HG03457 (cell line): ENCODE measurements around the gene LYSET.
"Not testable (repeated sequence)": the region's sequence is repeated elsewhere in the genome, so short reads cannot be mapped to it uniquely, and the experiment has no call there.

Source experiments
- ATAC-seq: cut with Tn5 transposase; IDR thresholded peaks from one replicate; pipeline ENCODE4 v1.9.1; 2021; ENCODE audit warnings: moderate number of reproducible peaks; ENCODE audit not compliant: unreplicated experiment

LYSET gene

GRCh38 chr14:93214598-93214997 lies 29.5 kb downstream of the LYSET start:
- no peak for ATAC-seq

GRCh38 chr14:93219103-93219726 lies 34.1 kb downstream of the LYSET start:
- ATAC-seq, result no peak

GRCh38 chr14:93220509-93220908 lies 35.4 kb downstream of the LYSET start:
- no peak for ATAC-seq

GRCh38 chr14:93223565-93223964 lies 38.4 kb downstream of the LYSET start:
- ATAC-seq, result no peak

GRCh38 chr14:93228550-93228949 lies 43.4 kb downstream of the LYSET start:
- no peak for ATAC-seq

- no peak for ATAC-seq
Observed at GRCh38 chr14:93230539-93230938, 45.4 kb downstream of the LYSET start.

GRCh38 chr14:93231129-93231979 lies 46.2 kb downstream of the LYSET start:
- ATAC-seq, result no peak

- ATAC-seq, result no peak
Observed at GRCh38 chr14:93232159-93232558, 47.0 kb downstream of the LYSET start.

- ATAC-seq, result not testable (repeated sequence)
Observed at GRCh38 chr14:93233078-93233477, 48.0 kb downstream of the LYSET start.

GRCh38 chr14:93234798-93235197 lies 49.7 kb downstream of the LYSET start:
- no peak for ATAC-seq
